RPMI8226 (cell line): ENCODE measurements around the gene C2orf76.
"Not testable (repeated sequence)": the region's sequence is repeated elsewhere in the genome, so short reads cannot be mapped to it uniquely, and the experiment has no call there.

Experiments
- DNase-seq: peaks from one replicate; pipeline ENCODE4 v3.0.0-alpha.2; 2015

Gene C2orf76

GRCh38 chr2:119292226-119292625, 74.4 kb downstream of the C2orf76 start:
- DNase-seq = peak; percentile 66

GRCh38 chr2:119291588-119292167, 75.0 kb downstream of the C2orf76 start:
- DNase-seq = no peak

- DNase-seq = peak; percentile 82
Measured at GRCh38 chr2:119290859-119291587, 75.6 kb downstream of the C2orf76 start.

GRCh38 chr2:119289642-119290041, 77.0 kb downstream of the C2orf76 start:
- no peak for DNase-seq

GRCh38 chr2:119289093-119289492, 77.5 kb downstream of the C2orf76 start:
- DNase-seq = no peak

GRCh38 chr2:119288576-119288975, 78.1 kb downstream of the C2orf76 start:
- no peak for DNase-seq

GRCh38 chr2:119286661-119287060, 80.0 kb downstream of the C2orf76 start:
- DNase-seq = no peak

GRCh38 chr2:119283873-119284331, 82.7 kb downstream of the C2orf76 start:
- peak; percentile 18 for DNase-seq

GRCh38 chr2:119282996-119283511, 83.6 kb downstream of the C2orf76 start:
- no peak for DNase-seq

- no peak for DNase-seq
Measured at GRCh38 chr2:119282146-119282995, 84.3 kb downstream of the C2orf76 start.

GRCh38 chr2:119280680-119281079, 86.0 kb downstream of the C2orf76 start:
- no peak for DNase-seq

- DNase-seq = no peak
Measured at GRCh38 chr2:119279666-119280065, 87.0 kb downstream of the C2orf76 start.

GRCh38 chr2:119278946-119279345, 87.7 kb downstream of the C2orf76 start:
- DNase-seq = no peak

- DNase-seq = not testable (repeated sequence)
Measured at GRCh38 chr2:119278385-119278784, 88.2 kb downstream of the C2orf76 start.

- no peak for DNase-seq
Measured at GRCh38 chr2:119276864-119277263, 89.8 kb downstream of the C2orf76 start.

GRCh38 chr2:119267604-119268003, 99.0 kb downstream of the C2orf76 start:
- no peak for DNase-seq

- no peak for DNase-seq
Measured at GRCh38 chr2:119266091-119266589, 100.5 kb downstream of the C2orf76 start.

GRCh38 chr2:119265693-119266066, 101.0 kb downstream of the C2orf76 start:
- DNase-seq = no peak

- peak; percentile 60 for DNase-seq
Measured at GRCh38 chr2:119264781-119265692, 101.6 kb downstream of the C2orf76 start.

- no peak for DNase-seq
Measured at GRCh38 chr2:119263656-119264055, 103.0 kb downstream of the C2orf76 start.

- DNase-seq = no peak
Measured at GRCh38 chr2:119263025-119263424, 103.6 kb downstream of the C2orf76 start.
